ENCODE results near the gene CD40.
A peak's percentile ranks its signal among the peaks of the same experiment; 100 is the strongest.

Gene CD40

GRCh38 chr20:46122516-46123481, 4.7 kb downstream of the CD40 start:
- DNase-seq (ENCODE audit: low read depth in 2 of 2), result no peak

- no peak for DNase-seq (ENCODE audit: low read depth in 2 of 2)
Observed at GRCh38 chr20:46123482-46124245, 5.5 kb downstream of the CD40 start.

GRCh38 chr20:46126440-46127056, 8.4 kb downstream of the CD40 start:
- DNase-seq (ENCODE audit: low read depth in 2 of 2), result no peak

GRCh38 chr20:46127396-46128010, 9.4 kb downstream of the CD40 start:
- DNase-seq (ENCODE audit: low read depth in 2 of 2), result no peak

GRCh38 chr20:46128310-46129151, 10.4 kb downstream of the CD40 start:
- no peak for DNase-seq (ENCODE audit: low read depth in 2 of 2)

GRCh38 chr20:46129955-46130481, 11.9 kb downstream of the CD40 start:
- no peak for DNase-seq (ENCODE audit: low read depth in 2 of 2)

GRCh38 chr20:46130534-46130933, 12.4 kb downstream of the CD40 start:
- no peak for DNase-seq (ENCODE audit: low read depth in 2 of 2)

GRCh38 chr20:46131396-46131795, 13.3 kb downstream of the CD40 start:
- no peak for DNase-seq (ENCODE audit: low read depth in 2 of 2)

GRCh38 chr20:46132705-46133120, 14.6 kb downstream of the CD40 start:
- DNase-seq (ENCODE audit: low read depth in 2 of 2), result peak; percentile 8 to 17

GRCh38 chr20:46133886-46134654, 16.0 kb downstream of the CD40 start:
- no peak for DNase-seq (ENCODE audit: low read depth in 2 of 2)

GRCh38 chr20:46134716-46135115, 16.6 kb downstream of the CD40 start:
- no peak for DNase-seq (ENCODE audit: low read depth in 2 of 2)

- no peak for DNase-seq (ENCODE audit: low read depth in 2 of 2)
Observed at GRCh38 chr20:46135856-46136633, 17.9 kb downstream of the CD40 start.

- DNase-seq (ENCODE audit: low read depth in 2 of 2), result no peak
Observed at GRCh38 chr20:46137816-46138215, 19.7 kb downstream of the CD40 start.

- DNase-seq (ENCODE audit: low read depth in 2 of 2), result no peak
Observed at GRCh38 chr20:46139266-46139889, 21.3 kb downstream of the CD40 start.

GRCh38 chr20:46139908-46140482, 21.9 kb downstream of the CD40 start:
- no peak for DNase-seq (ENCODE audit: low read depth in 2 of 2)

GRCh38 chr20:46142124-46142523, 24.0 kb downstream of the CD40 start:
- no peak for DNase-seq (ENCODE audit: low read depth in 2 of 2)

GRCh38 chr20:46144432-46145025, 26.4 kb downstream of the CD40 start:
- DNase-seq (ENCODE audit: low read depth in 2 of 2), result no peak

- DNase-seq (ENCODE audit: low read depth in 2 of 2), result no peak
Observed at GRCh38 chr20:46145713-46146112, 27.6 kb downstream of the CD40 start.
